ENCODE measurements around the gene EFNA5. TPM values are rescaled to one million over a fixed set of nuclear protein-coding genes. Genes with fewer than 3 reads are reported as not detected.

EFNA5 gene
- total and polyA plus RNA-seq, 10 of the 15 experiments (the other 5 are each of a cell fraction or from before 2014, with no cell fraction given) = 0.19 to 12.6 (median 3.9) TPM

GRCh38 chr5:107593009-107593408 lies 77.7 kb downstream of the EFNA5 start:
- ATAC-seq = no peak
- Histone ChIP-seq H3K27me3 (replicated peaks in 1 of 2; ENCODE audit: control insufficient read depth in 2 of 2, insufficient read depth in 2 of 2, low read length in 1 of 2) (no peaks in the 10 kb centered on the region), H3K27ac (ENCODE audit: control insufficient read depth, insufficient read depth) (no peak overlapping the region), H3K9me3 (replicated peaks; ENCODE audit: control insufficient read depth, insufficient read depth, low read length) (no peaks in the 10 kb centered on the region), H4K20me1 (ENCODE audit: control insufficient read depth, insufficient read depth) (no peaks in the 10 kb centered on the region), H2AFZ (ENCODE audit: control insufficient read depth, low read depth, low read length) (no peak overlapping the region), H3K79me2 (ENCODE audit: control insufficient read depth, insufficient read depth, low read length) (peaks cover 13% of the 10 kb centered on the region), H3K36me3 (ENCODE audit: control insufficient read depth in 2 of 2, insufficient read depth in 2 of 2, low read length in 1 of 2) (no peaks in the 10 kb centered on the region), H3K4me2 (ENCODE audit: control insufficient read depth, insufficient read depth) (no peak overlapping the region), H3K4me3 (no peak overlapping the region), H3K9ac (ENCODE audit: control insufficient read depth, insufficient read depth, low read length) (no peak overlapping the region), H3K4me1 (ENCODE audit: control insufficient read depth, insufficient read depth, low read length) (no peaks in the 10 kb centered on the region)
- TF ChIP-seq IRF4 (IDR thresholded peaks at IDR 0.05; ENCODE audit: low read depth, low read length) (no peak), WRNIP1 (IDR thresholded peaks at IDR 0.05; ENCODE audit: borderline replicate concordance, low read depth, low read length) (no peak)
- ChIA-PET SMC1A (ENCODE audit: uncharacterized antibody, unreplicated experiment) (interaction anchor here (1.0 to 2.3 kb wide), 4 partner anchors 10 to 116 kb away, joined by 3 to 9 read pairs (median 7); no protein-coding TSS in a partner anchor), CTCF (interaction anchor here (0.7 to 2.3 kb wide), 3 partner anchors 9 to 35 kb away, joined by 3 to 9 read pairs (median 4); no protein-coding TSS in a partner anchor), POLR2A (no interaction called here), RAD21 (ENCODE audit: unreplicated experiment) (interaction anchor here (1.3 kb wide), 1 partner anchor 23 kb away, joined by 3 read pairs; no protein-coding TSS in a partner anchor)
- intact Hi-C loops (cut with micrococcal nuclease; ENCODE audit: unreplicated experiment) = no loop called here
- no peak for DNase-seq (ENCODE audit: low read depth, low spot score)
- in situ Hi-C loops (cut with MboI) = no loop called here
- no TSS peak for BruUV-seq (replicated peaks)
- no peak for FAIRE-seq
- WGBS (ENCODE audit: insufficient coverage, insufficient replicate concordance, low lambda C conversion rate, missing lambda C conversion rate) = 21% methylated on average over 3 of the region's 3 CpGs

GRCh38 chr5:107592515-107592914 lies 78.2 kb downstream of the EFNA5 start:
- Histone ChIP-seq H3K9me3 (replicated peaks; ENCODE audit: control insufficient read depth, insufficient read depth, low read length) (no peaks in the 10 kb centered on the region), H3K79me2 (ENCODE audit: control insufficient read depth, insufficient read depth, low read length) (peaks cover 13% of the 10 kb centered on the region), H3K36me3 (ENCODE audit: control insufficient read depth in 2 of 2, insufficient read depth in 2 of 2, low read length in 1 of 2) (no peaks in the 10 kb centered on the region), H2AFZ (ENCODE audit: control insufficient read depth, low read depth, low read length) (no peak overlapping the region), H3K27ac (ENCODE audit: control insufficient read depth, insufficient read depth) (no peak overlapping the region), H3K9ac (ENCODE audit: control insufficient read depth, insufficient read depth, low read length) (no peak overlapping the region), H3K4me2 (ENCODE audit: control insufficient read depth, insufficient read depth) (no peak overlapping the region), H3K4me3 (no peak overlapping the region), H3K4me1 (ENCODE audit: control insufficient read depth, insufficient read depth, low read length) (no peaks in the 10 kb centered on the region), H3K27me3 (replicated peaks in 1 of 2; ENCODE audit: control insufficient read depth in 2 of 2, insufficient read depth in 2 of 2, low read length in 1 of 2) (no peaks in the 10 kb centered on the region), H4K20me1 (ENCODE audit: control insufficient read depth, insufficient read depth) (no peaks in the 10 kb centered on the region)
- intact Hi-C loops (cut with micrococcal nuclease; ENCODE audit: unreplicated experiment) (no loop called here), in situ Hi-C loops (cut with MboI) (no loop called here)
- ChIA-PET SMC1A (ENCODE audit: uncharacterized antibody, unreplicated experiment) (interaction anchor here (1.0 to 2.3 kb wide), 3 partner anchors 10 to 116 kb away, joined by 3 to 9 read pairs (median 6); no protein-coding TSS in a partner anchor), CTCF (interaction anchor here (0.7 to 2.3 kb wide), 3 partner anchors 9 to 35 kb away, joined by 3 to 9 read pairs (median 4); no protein-coding TSS in a partner anchor), RAD21 (ENCODE audit: unreplicated experiment) (no interaction called here), POLR2A (no interaction called here)
- TF ChIP-seq CREB1 (IDR thresholded peaks at IDR 0.05; ENCODE audit: low read depth) = no peak
- FAIRE-seq (no peak), DNase-seq (ENCODE audit: low read depth, low spot score) (no peak), ATAC-seq (no peak)
- 62% methylated on average over 7 of the region's 7 CpGs for WGBS (ENCODE audit: insufficient coverage, insufficient replicate concordance, low lambda C conversion rate, missing lambda C conversion rate)
- no TSS peak for BruUV-seq (replicated peaks)
